ENCODE results near the gene CD7. TPM values are rescaled to one million over a fixed set of nuclear protein-coding genes. Genes with fewer than 3 reads are reported as not detected.

CD7 gene
- total RNA-seq, 2 experiments from 2014 or later: not detected

DNA sequence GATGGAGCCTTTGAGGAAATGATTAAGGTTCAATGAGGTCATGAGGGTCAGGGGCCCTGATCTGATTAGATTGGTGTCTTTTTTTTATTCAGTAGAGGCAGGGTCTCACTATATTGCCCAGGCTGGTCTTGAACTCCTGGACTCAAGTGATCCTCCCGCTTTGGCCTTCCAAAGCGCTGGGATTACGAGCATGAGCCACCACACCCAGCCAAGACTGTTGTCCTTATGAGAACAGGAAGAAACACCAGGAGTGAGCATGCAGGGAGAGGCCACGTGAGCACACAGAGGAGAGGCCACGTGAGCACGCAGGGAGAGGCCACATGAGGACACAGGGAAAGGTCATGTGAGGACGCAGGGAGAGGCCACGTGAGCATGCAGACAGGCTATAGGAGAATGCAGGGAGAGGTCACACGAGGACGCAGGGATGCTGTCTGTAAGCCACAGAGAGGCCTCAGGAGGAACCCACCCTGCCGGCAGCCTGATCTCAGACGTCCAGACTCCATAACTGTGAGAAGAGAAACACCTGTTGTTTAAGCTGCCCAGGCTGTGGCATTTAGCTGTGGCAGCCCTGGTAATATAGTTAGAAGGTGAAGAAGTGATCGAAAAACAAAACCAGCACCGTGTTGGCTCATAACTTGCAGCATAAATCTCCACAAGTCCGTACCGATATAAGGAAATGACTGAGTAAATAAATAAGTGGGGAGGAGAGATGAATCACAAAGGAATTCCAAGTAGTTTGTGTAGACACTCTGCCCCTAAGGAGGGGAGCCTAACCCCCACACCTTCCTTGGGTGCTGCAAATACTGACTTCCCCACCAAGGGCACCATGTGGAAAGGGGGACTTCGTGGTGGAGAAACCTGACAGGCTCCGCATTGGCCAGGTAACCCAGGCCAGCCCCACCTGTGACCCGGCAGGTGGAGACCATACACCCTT, 29.3 kb downstream of the CD7 start:
- Histone ChIP-seq H3K4me3 (ENCODE audit: low read depth, low read length, poor library complexity, severe bottlenecking) (no peak overlapping the region), H3K4me1 (ENCODE audit: insufficient read depth, low read length, poor library complexity, severe bottlenecking) (peaks cover 15% of the 10 kb centered on the region), H3K36me3 (ENCODE audit: insufficient read depth, low read length) (no peaks in the 10 kb centered on the region), H3K27ac (ENCODE audit: low read depth, low read length, poor library complexity, severe bottlenecking) (no peak overlapping the region), H3K9me3 (ENCODE audit: low read length) (no peaks in the 10 kb centered on the region), H3K79me2 (ENCODE audit: insufficient read depth, low read depth, low read length) (peaks cover 7% of the 10 kb centered on the region; the same call in 1 of the 2 replicates), H4K20me1 (ENCODE audit: insufficient read depth, low read length) (no peaks in the 10 kb centered on the region), H2AFZ (ENCODE audit: low read length) (no peak overlapping the region), H3K4me2 (ENCODE audit: low read length) (no peak overlapping the region), H3K9me2 (ENCODE audit: insufficient read depth, low read length) (no peaks in the 10 kb centered on the region)
- intact Hi-C loops (cut with micrococcal nuclease; ENCODE audit: unreplicated experiment): no loop called here
- ChIA-PET CTCF (ENCODE audit: unreplicated experiment) (no interaction called here), POLR2A (interaction anchor here (1.0 kb wide), 2 partner anchors 9 to 10 kb away, joined by 3 to 5 read pairs; no protein-coding TSS in a partner anchor)
- no TSS peak for BruUV-seq (replicated peaks)
- no peak for DNase-seq (ENCODE audit: low spot score)
- TF ChIP-seq EZH2phosphoT487 (IDR thresholded peaks at IDR 0.05; ENCODE audit: borderline replicate concordance, low read depth, low read length): no peak
- TF ChIP-seq, protein P1, sequence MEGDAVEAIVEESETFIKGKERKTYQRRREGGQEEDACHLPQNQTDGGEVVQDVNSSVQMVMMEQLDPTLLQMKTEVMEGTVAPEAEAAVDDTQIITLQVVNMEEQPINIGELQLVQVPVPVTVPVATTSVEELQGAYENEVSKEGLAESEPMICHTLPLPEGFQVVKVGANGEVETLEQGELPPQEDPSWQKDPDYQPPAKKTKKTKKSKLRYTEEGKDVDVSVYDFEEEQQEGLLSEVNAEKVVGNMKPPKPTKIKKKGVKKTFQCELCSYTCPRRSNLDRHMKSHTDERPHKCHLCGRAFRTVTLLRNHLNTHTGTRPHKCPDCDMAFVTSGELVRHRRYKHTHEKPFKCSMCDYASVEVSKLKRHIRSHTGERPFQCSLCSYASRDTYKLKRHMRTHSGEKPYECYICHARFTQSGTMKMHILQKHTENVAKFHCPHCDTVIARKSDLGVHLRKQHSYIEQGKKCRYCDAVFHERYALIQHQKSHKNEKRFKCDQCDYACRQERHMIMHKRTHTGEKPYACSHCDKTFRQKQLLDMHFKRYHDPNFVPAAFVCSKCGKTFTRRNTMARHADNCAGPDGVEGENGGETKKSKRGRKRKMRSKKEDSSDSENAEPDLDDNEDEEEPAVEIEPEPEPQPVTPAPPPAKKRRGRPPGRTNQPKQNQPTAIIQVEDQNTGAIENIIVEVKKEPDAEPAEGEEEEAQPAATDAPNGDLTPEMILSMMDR (conservative IDR thresholded peaks at IDR 0.05; ENCODE audit: low read length): no peak

- intact Hi-C loops (cut with micrococcal nuclease; ENCODE audit: unreplicated experiment): no loop called here
- Histone ChIP-seq H3K4me2 (ENCODE audit: low read length) (no peak overlapping the region), H3K4me3 (ENCODE audit: low read depth, low read length, poor library complexity, severe bottlenecking) (no peak overlapping the region), H2AFZ (ENCODE audit: low read length) (no peak overlapping the region), H4K20me1 (ENCODE audit: insufficient read depth, low read length) (no peaks in the 10 kb centered on the region), H3K36me3 (ENCODE audit: insufficient read depth, low read length) (no peaks in the 10 kb centered on the region), H3K9me2 (ENCODE audit: insufficient read depth, low read length) (no peaks in the 10 kb centered on the region), H3K27ac (ENCODE audit: low read depth, low read length, poor library complexity, severe bottlenecking) (no peak overlapping the region), H3K9me3 (ENCODE audit: low read length) (no peaks in the 10 kb centered on the region), H3K4me1 (ENCODE audit: insufficient read depth, low read length, poor library complexity, severe bottlenecking) (peaks cover 15% of the 10 kb centered on the region), H3K79me2 (ENCODE audit: insufficient read depth, low read depth, low read length) (peaks cover 5% of the 10 kb centered on the region; the same call in 1 of the 2 replicates)
- ChIA-PET POLR2A (interaction anchor here (0.6 to 1.0 kb wide), 3 partner anchors 10 to 71 kb away, joined by 3 to 5 read pairs (median 3); no protein-coding TSS in a partner anchor), CTCF (ENCODE audit: unreplicated experiment) (no interaction called here)
- TF ChIP-seq, protein P1 (conservative IDR thresholded peaks at IDR 0.05; ENCODE audit: low read length): no peak
- TF ChIP-seq EZH2phosphoT487 (IDR thresholded peaks at IDR 0.05; ENCODE audit: borderline replicate concordance, low read depth, low read length): no peak
- no TSS peak for BruUV-seq (replicated peaks)
- no peak for DNase-seq (ENCODE audit: low spot score)
Observed at GRCh38 chr17:82287013-82287867, 30.2 kb downstream of the CD7 start.

All from OCI-LY7 (cell line).